ENCODE data around the gene PRRT1B.

GRCh38 chr9:131503626-131504465 is 41.5 kb upstream of the PRRT1B start:
- TF ChIP-seq CTCF (IDR thresholded peaks at IDR 0.05) (no peak), POLR2AphosphoS5 (IDR thresholded peaks at IDR 0.05) (no peak), POLR2A (IDR thresholded peaks at IDR 0.05) (no peak)

All from transverse colon (tissue), 4 donors.